HK-2 (cell line): ENCODE data around the gene DUSP15.

ENCODE experiments used
- DNase-seq: peaks from one replicate; pipeline ENCODE4 v3.0.0-alpha.2; 2018; ENCODE audit not compliant: unreplicated experiment

DUSP15 gene

DNA sequence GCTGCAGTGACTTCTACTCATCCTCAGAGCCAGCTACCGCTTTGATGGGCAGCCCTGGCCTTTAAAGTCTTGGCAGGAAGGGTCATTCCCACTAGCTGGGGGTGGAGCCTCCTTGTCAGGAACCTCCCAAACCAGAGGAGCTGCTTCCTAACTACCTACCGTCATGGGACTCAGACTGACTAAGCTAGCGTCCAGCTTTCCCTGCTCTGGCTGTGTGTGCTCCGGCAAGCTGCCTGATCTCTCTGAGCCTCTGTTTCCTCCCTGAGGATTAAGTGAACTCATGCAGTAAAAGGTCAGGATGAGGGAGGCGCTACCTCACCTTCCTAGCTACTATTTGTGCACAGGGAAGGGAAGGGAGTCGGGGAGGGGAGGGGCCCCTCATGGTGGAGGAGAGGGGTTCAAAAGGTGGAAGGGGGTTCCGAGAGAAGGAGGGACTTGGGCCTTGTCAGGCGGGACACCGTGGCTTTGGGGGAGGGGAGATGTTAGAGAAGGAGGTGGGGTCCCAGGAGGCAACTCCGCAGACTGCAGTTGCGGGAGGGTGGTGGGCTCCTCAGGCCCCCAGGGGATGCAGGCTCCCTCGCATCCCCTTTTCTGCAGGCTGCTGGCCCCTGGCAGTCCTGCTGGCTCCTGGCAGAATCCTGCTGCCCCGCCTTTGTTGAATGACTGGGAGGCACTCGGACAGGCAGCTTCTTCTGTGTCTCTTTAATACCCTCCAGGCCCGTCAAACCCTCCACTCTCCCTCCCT is 9.8 kb downstream of the DUSP15 start:
- DNase-seq, result peak; percentile 58

DNA sequence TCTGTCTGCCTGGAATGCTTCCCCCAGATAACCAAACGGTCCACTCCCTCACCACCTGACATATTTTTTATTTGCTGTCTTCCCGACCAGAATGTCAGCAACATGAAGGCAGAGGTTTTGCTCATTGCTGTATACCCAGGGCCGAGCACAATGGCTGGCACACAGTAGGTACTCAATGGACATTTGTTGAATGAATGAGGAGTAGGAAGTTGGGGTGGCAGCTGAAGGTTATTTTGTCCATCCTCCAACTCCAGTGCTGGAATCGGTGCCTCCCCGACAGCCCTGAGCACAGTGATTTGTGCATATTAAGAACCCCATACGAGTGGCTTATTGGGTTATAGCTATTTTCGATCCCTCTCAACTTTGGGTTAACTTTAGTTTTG is 10.3 kb downstream of the DUSP15 start:
- DNase-seq, result no peak

DNA sequence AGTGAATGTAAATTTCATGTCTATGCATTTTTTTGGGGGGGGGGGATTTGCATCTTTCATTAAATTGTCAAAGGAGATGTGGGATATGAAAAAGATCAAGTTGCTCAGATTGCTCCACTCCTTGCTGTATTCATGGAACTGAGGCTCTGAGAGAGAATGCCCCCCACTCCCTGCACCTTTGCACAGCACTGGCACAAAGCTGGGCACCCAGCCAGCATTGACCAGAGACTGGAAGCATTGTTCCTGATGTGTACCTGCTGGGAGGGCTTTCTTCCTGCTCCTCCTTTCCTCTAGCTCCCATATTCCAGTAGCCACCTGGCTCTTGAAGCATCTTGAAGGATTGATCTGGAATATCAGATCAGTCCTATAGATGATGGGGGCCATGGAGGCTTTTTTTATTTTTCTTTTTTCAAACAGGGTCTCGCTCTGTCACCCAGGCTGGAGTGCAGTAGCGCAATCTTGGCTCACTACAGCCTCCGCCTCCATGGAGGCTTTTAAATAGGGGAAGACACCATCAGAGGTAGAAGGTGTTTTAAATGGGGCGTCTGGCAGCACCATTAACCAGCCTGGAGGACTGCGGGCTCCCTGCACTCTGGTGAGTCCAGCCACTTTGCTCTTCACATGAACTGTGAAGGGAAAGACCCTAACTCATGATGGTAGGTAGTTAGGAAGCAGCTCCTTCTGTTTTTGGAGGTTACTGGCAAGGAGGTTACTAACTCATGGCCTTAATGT is 10.9 kb downstream of the DUSP15 start:
- no peak for DNase-seq

- DNase-seq, result no peak
Observed at GRCh38 chr20:31858760-31859083, 11.6 kb downstream of the DUSP15 start.

DNA sequence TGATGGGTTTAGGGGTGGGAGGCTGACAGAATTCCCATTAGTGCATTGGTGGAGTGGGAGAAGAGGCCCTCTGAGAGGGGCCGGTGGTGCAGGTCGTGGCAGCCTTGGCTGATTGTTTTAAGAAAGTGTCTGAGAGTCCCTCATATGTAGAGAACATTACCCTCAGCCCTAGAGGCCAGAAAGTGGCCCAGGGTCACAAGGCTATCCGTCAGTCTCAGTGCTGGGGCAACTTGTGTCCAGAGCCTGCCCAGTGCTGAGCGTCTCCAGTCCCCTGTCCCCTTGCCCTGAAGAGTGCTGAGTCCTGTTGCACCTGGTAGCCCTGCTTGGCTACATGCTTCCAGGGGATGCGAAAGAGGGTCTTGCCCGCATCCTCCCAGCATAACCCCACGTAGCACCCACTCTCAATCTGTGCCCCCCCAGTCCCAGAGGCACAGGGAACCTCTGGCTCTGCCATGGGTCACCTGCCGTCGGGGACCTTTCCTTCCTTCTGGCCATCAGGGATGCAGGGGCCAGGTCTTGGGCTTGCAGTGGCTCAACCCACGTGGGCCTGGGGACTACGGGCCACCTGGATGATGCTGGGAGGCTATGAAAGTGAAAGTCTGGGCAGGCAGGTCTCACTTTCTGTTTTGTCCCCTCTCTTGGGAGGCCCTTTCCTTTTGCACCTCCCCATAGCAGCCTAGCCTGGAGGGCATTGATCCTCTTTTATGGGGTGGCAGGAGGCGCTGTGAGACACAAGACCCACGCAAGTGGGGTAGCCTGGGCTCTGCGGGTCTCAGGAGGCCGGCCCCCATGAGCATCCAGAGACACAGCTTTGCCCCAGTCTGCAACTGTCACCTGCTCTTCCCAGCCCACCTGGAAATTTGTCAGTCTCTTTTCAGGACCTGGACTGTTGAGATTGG is 12.2 kb downstream of the DUSP15 start:
- DNase-seq, result no peak

DNA sequence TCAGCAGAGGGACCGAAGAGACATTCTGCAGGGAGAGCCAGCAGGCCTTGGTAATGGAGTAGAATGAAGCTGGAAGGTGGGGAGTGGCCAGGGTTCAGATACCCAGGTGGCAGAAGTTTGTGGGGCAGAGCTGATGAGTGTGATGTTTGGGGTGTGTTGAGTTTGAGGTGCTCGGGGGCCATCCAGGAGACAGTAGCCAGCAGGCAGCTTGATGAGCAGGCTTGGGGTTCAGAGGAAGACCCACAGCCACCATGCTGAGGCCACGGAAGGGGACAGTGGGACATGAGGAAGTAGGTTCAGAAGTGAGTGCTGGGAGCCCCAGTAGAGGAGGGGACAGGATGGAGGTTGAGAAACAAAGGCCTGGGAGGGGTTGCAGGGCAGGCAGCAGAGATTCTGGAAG is 13.8 kb downstream of the DUSP15 start:
- DNase-seq, result no peak

GRCh38 chr20:31853481-31853880 is 16.8 kb downstream of the DUSP15 start:
- no peak for DNase-seq

DNA sequence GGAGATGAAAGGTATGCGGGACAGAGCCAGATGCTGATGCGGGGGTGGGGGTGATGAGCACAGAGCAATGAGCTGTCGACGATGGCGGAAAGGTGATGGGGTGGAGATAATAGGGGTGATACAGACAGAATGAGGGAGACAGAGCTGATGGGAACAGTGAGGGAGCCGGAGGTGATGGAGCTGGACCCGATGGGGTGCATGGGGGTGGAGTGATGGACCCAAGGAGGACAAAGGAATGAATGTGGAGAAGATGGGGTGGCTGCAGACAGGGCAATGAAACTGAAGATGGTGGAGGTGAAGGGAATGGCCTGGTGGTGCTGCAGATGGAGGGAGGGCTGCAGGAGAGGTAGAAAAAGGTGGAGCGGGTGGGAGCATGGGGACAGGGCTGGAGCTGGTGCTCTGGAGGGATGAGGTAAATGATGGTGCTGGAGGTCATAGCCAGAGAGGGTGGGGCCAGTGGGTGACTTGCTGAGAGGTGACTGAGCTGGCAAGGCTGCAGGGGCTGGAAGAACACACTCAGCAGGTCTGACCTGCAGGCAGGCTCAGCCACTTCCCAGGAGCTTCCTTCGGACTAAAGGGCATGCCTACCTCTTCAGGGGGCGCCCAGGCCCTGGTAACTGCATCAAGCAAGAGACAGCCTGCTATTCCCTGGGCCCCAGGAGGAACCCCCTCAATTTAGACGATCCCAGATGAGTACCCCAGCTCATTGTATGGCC is 18.9 kb downstream of the DUSP15 start:
- no peak for DNase-seq

GRCh38 chr20:31849306-31849930 is 20.9 kb downstream of the DUSP15 start:
- DNase-seq, result no peak

DNA sequence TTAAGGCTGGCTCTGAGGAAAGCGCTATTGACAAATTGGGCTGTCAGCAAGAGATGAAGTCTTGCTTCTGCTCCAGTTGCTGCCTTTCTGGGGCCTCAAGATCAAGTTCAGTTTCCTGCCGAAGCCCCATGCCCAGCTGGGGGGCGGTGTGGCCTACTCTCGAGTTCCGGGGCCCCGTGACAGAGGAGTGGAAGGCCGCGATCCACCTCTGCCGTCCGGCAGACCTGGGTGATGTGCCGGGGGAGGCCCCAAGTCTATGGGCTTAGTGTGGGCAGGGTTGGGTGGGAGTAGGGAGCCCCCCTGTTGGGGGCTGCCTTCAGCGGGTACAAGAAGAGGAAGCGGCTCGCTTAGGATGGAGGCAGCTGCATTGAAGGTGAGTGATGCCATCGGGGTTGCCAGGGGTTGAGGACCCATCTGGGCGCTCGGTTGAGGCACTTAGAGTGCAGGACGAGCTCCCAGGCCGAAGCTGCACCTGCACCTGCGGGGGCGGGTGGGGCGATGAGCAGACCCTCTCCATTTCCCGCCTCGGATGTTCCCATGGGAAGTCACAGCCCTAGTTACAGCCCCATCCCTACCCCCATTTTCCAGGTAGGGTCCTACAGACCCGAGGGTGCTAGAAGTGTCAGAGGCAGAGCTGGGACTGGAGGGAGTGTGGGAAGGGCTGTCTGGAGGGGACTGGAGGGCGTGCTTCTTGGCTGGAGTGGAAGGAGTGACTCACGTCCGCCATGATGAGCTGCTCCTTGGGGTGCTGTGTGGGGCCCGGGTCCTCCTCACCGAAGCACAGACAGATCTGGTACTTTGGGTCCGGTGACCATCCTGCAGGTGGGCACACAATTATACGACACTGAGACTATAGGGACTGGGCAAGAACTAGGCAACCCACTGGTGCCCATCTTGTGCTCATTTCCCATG is 22.0 kb downstream of the DUSP15 start:
- DNase-seq, result no peak

DNA sequence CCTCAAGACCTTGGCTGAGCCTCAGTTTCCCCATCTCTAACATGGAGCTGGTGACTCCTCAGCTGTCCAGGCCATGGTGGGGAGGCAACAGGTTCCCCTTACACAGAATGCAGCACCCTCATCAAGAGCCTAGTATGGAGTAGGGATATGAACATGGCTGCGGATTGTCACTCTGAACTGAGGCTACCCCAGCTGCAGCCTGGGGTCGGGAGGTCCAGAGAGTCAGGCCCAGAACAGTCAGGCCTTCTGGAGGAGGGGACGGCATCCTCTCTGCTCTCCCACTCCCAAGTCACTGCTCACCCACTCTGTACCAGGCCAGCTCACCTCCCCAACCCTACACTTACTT is 23.6 kb downstream of the DUSP15 start:
- no peak for DNase-seq

- peak; percentile 61 for DNase-seq
Observed at GRCh38 chr20:31845300-31845863, 24.9 kb downstream of the DUSP15 start, which contains the start of gene FOXS1. FOXS1 (minus strand) TSS chr20:31845604; CDS start chr20:31845542, 62 bp downstream.

- DNase-seq, result no peak
Observed at GRCh38 chr20:31844737-31845299, 25.5 kb downstream of the DUSP15 start.

- no peak for DNase-seq
Observed at GRCh38 chr20:31843881-31844280, 26.4 kb downstream of the DUSP15 start.

- DNase-seq, result no peak
Observed at GRCh38 chr20:31843288-31843687, 27.0 kb downstream of the DUSP15 start.

DNA sequence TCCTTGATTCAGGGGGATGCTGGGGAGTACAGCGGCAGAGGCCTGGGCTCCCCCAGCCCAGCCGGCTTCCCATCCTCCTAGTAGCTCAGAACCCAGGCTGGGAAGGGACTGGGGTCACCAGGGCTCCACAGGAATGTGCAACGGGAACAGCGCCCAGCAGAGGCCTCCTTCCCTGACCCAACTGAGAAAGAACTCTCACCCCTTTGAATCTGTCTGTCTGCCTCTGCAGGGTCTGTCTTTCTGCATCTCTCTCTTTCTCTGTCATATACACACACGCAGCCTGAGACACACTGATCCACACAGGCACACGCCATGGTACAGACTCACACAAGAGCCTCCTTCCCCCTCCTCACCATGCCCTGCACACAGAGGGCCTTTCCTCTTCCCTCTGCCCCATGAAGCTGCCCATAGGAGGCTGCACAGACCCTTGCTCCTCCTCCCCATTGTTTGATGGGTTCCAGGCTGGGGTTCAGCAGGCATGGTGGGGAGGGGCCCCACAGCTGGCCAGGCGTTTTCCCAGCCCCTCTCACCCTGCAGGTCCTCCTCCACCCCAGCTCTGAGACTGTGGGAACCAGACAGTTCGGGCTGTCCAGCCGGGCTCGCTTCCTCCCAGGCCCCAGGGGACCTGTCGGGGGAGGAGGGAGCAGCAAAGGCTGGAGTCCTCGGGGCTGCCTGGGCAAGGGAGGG is 27.7 kb downstream of the DUSP15 start:
- DNase-seq, result no peak

DNA sequence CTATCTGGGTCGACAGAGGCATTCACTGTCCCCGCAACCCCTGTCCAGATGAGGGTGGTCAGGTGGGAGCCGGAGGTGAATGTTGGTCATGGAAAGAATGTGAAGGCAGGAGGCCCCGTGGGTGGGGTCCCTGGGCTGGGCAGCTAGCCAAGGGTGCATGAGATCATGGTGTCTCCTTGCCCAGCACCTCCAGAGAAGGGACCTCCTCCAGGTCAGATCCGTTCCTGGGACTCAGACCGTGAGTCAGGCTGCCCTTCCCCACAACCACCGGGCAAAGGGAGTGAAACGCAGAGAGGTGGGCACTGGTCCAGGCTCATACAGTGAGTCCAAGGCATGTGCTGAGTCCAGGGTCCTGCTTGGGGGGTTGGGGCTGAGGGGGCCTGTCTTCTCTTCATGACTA is 28.4 kb downstream of the DUSP15 start:
- peak; percentile 88 for DNase-seq

GRCh38 chr20:31840906-31841816 is 29.2 kb downstream of the DUSP15 start:
- no peak for DNase-seq
